NCI-H1417 (cell line): ENCODE data around the gene NXT2.
A peak's percentile ranks its signal among the peaks of the same experiment; 100 is the strongest.
"Not testable (repeated sequence)": the region's sequence is repeated elsewhere in the genome, so short reads cannot be mapped to it uniquely, and the experiment has no call there.

Experiments
- DNase-seq, 3 experiments: peaks; one replicate each; lab custom pipeline; 2025; lab: John Stamatoyannopoulos, UW

The NXT2 gene

DNA sequence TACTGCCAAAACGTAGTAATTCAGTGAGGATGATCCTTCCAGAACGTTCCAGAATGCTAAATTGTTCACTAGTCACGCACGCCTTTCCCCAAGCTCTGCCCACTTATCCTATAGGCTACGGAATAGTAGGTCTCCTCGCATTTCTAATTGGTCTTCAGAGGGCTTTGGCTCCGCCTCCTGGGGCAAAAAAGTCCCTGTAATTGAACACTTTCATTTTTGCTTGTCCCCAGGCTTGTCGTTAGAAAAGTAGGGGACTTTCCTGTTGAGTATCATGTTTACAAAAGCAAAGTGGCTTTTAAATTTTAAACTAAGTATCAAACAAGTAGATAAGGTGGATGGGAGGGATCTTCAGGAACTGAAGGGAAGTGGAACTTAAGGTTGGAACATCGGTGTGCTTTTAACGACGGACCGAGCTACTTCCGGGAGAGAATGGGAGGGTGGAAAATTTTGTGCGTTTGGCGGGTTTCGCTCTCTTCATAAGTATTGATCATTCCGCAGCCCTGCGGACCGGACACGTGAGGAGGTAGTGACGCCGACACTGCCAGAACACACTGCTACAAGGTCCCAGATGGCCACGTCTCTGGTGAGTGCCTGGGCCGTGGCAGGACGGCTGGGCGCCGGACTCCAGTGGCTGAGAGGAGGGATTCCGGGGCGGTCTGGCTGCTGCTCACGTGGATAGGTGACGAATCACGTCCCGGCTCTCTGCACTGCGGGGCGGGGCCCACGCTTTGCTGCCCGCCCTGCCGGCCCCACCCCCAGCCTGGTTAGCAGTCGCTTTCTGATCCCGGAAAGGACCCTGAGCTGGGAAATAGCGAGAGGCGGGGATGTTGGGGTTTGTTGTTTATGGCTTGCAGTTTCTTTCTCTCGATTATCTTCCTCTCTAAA lies at the start of gene NXT2:
Gene NXT2, plus strand, starts transcription at position 406 of the 885 bp plus-strand sequence. Its CDS starts 163 bp downstream, at position 569.
- peak; percentile 85 to 95 (median 89) for DNase-seq

DNA sequence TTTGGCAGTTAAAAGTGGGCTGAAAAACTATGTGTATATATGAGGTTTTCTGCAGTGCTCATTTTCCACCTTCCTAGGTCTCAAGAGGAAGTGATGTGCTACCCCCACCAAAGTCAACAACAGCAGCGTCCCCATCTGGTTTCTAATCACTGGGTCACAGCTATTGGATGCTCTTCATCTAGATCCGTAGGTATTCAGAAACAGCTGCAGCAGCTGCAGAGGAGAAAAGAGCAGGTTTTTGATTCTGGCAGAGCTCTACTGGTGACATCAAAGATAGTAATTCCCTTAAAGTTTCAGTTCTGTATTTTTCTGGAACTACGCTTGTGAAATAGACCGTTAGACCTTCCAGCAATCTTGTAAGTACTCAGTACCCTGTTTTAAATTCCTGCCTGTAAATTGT lies 49.0 kb upstream of the NXT2 start:
- DNase-seq = peak in 1 of 3 experiments; percentile 9

DNA sequence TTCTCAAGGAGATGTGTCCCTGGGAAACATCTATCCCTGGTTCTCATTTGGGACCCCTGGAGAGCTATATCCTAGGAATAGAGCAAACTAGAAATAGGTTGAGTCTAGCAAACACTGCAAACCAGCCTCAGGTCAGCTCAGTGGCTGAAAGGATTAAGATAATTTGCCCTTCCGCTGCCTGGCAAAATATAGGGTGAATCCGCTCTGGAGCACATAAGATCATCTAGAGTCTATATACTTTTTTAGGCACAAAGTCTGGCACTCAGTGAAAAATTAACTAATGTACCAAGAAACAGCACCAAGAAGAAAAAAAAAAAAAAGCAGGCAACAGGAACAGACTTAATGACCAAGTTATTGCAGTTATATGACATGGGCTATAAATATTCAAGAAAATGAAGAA lies 47.5 kb upstream of the NXT2 start:
- DNase-seq = no peak

DNA sequence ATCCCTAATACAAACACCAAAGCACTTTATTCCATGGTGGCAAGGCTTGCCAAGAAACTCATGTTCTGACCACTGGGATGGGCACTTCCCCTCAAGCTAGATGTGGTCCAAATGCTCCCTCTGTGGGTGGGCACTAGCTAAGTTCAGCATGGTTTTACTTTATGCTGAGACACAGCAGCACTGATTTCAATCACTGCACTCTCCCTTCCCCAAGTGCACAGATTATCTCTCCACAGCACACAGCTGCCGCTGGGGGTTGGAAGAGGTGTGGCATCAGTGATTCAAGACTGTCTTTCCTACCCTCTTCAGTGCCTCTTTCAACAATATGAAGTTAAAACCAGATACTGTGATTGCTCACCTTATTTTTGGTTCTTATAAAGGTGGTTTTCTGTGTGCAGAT lies 38.2 kb upstream of the NXT2 start:
- DNase-seq = no peak

DNA sequence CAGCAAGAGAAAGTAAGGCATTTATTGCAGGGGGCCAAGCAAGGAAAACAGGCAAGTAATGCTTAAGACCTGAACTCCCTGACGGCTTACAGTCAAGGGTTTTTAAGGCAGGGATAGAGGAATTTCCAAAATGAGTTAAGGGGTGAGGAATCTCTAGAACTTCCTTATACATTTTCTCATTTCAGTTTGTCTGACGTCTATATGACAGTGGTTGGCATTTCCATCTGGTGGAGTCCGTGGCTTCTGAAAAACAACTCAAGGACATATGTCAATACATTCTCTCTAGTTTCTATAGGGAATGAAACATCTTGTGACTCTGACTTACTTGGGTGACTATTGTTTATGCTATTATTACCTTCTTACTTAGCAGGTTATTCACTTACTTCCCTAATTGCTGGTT lies 35.5 kb upstream of the NXT2 start:
- DNase-seq = no peak

DNA sequence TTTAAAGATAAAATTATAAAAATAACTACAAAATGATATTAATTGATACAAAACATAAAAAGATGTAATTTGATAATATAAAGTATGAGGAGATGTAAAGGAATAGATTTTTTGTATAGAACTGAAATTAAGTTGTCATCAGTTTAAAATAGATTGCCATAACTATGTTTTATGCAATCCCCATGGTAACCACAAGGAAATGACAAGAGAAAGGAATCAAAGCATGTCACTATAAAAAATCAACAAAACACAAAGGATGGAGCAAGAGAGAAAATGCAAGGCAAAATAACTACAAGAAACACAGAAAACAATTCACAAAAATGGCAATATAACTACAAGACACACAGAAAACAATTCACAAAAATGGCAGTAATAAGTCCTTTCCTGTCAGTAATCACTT lies 27.7 kb upstream of the NXT2 start:
- DNase-seq = no peak

DNA sequence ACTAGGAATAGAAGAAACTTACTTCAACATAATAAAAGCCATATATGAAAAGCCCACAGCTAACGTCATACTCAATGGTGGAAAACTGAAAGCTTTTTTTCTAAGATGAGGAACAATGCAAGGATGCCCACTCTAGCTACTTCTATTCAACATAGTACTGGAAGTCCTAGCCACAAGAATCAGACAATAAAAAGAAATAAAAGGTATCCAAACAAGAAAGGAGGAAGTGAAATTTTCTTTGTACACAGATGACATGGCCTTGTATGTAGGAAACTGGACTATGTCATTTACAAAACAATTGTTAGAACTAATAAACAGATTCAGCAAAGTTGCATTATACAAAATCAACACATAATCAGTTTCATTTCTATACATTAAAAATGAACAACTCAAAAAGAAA lies 25.5 kb upstream of the NXT2 start:
- no peak for DNase-seq

DNA sequence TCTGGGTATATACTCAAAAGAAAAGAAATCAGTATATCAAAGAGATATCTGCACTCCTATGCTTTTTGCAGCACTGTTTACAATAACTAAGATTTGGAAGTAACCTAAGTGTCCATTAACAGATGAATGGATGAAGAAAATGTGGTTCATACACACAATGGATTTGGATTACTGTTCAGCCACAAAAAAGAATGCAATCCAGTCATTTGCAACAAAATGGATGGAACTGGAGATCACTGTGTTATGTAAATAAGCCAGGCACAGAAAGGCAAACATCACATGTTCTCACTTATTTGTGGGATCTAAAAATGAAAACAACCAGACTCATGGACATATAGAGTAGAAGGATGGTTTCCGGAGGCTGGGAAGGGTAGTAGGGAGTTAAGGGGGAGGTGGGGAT lies 17.6 kb upstream of the NXT2 start:
- no peak for DNase-seq

DNA sequence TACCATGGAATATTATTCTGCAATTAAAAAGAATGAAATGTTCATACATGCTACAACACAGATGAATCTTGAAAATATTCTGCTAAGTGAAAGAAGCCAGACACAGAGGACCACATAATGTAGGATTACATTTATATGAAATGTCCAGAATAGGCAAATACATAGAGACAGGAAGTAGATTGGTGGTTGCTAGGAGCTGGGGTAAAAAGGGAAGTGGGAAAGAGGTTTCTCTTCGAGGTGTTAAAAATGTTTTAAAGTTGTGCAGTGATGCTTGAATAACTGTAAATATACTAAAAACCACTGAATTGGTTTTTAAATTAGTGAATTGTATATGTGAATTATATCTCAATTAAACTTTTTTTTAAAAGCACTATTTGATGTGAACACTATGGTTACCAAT lies 3.6 kb upstream of the NXT2 start:
- no peak for DNase-seq

DNA sequence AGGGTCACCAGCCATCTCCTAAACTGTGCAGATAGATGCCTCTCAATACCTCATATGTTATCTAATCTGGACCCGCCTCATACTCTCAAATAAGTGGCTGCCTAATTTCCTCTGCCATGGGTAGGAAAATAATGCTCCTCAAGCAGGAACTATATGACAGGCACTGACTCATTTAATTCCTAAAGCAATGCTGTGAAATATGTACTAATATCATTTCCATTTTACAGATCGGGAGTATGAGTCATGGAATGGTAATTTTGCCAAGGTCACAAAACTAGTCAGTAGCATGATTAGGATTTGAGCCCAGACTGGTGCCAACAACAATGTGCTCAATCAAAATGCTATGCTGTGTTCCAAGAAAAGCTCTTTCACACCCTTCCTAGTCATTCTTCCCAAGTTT lies 3.0 kb upstream of the NXT2 start:
- DNase-seq = no peak

DNA sequence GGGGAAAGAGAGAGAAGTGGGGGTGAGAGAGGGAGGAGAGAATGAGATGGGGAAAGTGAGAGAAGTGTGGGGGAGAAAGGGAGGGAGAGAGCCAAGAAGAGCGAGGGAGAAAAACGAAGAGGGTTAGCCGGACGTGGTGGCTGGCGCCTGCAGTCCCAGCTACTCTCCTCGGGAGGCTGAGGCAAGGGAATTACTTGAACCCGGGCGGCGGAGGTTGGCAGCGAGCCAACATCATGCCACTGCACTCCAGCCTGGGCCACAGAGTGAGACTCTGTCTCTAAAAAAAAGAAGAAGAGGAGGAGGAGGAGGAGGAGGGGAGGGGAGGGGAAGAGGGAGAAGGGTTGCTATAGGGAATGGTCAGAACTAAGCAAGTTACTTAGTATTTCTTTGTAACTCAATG lies 1.7 kb upstream of the NXT2 start:
- DNase-seq = no peak

DNA sequence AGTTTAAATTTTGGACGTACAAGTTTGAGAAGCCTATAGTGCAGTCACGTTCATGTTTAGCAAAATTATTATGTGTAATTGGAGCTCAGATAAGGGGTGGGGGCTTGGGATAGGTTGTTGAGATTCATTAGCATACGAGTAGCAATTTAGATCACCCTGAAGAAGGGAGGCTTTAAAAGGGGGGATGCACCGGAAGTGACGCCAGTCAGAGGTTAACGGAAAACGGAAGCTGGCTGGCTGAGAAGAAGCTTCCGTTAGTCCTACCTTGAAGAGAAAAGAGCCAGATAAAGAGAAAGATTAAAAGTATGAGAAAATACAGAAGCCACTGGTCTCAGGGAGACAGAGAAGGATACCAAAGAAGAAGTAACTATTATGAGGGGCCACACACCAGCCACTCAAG lies 1.1 kb upstream of the NXT2 start:
- no peak for DNase-seq

DNA sequence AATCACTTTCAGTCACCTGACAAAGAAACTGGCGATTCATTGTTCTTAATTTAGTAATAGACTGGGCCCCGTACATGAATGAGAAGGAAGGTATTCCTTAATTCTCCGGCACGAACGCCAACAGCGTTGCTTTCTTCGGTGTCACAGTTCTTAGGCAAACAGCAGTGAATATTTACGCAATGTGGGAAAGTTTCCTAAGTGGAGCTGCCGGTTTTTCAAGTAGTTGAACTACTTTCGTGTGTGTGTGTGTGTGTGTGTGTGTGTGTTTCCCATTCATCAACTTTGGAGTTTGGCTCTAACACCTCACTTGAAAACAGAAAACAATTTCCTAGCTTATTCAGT lies 651 bp downstream of the NXT2 start:
- DNase-seq = peak in 2 of 3 experiments; percentile 72 to 80

DNA sequence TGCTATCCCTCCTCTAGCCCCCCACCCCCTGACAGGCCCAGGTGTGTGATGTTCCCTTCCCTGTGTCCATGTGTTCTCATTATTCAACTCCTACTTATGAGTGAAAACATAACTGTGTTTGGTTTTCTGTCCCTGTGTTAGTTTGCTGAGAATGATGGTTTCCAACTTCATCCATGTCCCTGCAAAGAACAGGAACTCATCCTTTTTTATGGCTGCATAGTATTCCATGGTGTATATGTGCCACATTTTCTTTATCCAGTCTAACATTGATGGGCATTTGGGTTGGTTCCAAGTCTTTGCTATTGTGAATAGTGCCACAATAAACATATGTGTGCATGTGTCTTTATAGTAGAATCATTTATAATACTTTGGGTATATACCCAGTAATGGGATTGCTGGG lies 2.4 kb downstream of the NXT2 start:
- not testable (repeated sequence) for DNase-seq

DNA sequence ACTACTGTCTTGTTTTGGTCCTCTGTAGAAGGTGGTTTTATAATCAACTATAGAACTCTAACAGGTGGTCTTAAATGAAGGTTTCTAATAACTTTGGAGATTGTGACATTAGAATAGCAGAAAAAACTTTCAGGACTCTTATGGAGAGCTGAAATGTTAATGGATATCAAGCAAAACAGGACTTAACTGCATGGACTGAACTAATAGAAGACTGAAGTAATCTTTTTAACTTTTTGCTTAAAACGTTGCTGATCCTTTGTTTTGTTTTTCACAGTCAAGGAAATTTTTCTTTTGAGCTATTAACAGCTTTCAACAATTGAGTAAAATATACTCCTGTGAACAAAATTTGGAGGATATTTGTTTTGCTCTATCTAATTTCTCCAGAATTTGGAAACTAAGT lies 17.2 kb downstream of the NXT2 start:
- DNase-seq = no peak

DNA sequence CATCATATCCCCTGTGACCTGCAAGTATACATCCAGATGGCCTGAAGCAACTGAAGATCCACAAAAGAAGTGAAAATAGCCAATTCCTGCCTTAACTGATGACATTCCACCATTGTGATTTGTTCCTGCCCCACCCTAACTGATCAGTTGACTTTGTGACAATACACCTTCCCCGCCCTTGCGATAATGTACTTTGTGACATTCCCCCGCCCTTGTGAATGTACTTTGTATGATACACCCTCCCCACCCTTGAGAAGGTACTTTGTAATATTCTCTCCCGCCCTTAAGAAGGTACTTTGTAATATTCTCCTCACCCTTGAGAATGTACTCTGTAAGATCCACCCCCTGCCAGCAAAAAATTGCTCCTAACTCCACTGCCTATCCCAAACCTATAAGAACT lies 39.4 kb downstream of the NXT2 start:
- not testable (repeated sequence) for DNase-seq

DNA sequence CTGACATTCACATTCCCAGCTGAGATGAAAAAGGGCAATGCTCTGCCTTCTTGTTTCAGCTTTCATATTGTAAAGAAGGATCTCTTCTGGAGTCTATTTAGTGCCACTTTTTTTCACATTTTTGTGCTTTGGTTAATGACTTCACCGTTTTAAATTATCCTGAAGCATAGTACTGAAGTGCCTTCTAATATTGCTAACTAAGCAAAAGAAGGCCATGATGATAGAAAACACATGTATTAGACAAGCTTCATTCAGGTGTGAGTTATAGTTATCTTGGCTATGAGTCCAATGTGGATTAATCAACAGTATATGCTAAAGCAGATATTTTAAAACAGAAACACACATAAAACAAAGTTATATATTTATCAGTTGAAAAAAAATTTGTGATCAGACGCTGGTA lies 40.4 kb downstream of the NXT2 start:
- DNase-seq = no peak

DNA sequence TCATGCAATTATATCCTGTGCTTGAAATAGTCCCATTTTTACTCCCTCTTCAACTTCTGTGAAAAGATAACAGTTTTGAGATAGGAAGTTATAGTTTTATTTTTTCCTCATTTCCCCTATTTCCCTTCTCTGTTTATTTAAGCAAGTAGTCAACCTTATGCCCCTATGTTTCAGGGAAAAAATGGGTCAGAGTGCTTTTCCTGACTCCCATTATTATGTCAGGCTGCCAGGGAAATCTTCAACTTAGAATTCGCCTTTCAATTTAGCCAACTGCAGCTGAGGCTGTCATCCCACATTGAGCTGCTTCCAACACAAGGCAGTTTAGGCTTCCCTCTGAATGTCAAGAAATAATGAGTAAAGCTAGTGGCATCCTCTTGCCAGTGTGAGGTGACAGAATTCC lies 42.3 kb downstream of the NXT2 start:
- DNase-seq = no peak

DNA sequence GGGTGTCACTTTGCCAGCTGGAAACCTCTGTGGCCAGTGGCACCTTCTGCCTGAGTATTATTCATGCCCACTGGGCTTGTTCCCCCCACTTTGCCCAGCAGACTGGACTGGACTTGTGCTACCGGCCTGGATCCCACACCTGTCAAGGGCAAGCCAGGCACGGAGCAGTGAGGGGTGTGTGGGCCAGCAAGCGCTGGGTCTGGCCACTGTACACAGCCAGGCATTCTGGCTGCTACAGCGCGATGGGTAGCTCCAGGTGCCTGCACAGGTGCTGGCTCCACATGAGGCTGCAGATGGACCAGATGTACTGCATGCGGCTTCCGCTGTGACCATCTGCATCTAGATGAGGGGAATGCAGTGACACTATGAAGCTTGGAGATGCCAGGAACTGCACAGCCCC lies 48.8 kb downstream of the NXT2 start:
- DNase-seq = no peak

DNA sequence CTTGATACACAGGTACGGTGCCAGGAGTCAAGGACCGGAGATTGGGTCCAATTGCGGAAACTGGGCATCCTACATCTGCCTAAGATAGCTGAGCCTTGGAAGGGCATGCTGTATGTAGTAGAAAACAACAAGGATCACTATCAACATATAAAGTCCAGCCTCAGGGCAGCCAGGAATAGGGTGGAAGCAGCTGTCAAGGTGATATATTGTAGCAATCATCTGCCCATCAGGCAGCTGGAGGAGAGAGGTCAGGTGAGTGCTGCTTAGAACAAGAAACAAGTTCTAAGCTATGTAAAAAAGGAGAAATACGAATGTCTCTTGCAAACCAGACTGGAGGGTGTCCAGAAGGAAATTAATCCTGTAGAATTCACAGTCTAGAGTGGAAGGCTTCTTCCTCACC lies 53.5 kb downstream of the NXT2 start:
- DNase-seq = peak in 2 of 3 experiments; percentile 3 to 59
